NK-92 (cell line): ENCODE results near the gene CIB2.

ENCODE experiments used
- DNase-seq: peaks from one replicate; lab custom pipeline; 2025; ENCODE audit not compliant: unreplicated experiment; lab: John Stamatoyannopoulos, UW

CIB2 gene

DNA sequence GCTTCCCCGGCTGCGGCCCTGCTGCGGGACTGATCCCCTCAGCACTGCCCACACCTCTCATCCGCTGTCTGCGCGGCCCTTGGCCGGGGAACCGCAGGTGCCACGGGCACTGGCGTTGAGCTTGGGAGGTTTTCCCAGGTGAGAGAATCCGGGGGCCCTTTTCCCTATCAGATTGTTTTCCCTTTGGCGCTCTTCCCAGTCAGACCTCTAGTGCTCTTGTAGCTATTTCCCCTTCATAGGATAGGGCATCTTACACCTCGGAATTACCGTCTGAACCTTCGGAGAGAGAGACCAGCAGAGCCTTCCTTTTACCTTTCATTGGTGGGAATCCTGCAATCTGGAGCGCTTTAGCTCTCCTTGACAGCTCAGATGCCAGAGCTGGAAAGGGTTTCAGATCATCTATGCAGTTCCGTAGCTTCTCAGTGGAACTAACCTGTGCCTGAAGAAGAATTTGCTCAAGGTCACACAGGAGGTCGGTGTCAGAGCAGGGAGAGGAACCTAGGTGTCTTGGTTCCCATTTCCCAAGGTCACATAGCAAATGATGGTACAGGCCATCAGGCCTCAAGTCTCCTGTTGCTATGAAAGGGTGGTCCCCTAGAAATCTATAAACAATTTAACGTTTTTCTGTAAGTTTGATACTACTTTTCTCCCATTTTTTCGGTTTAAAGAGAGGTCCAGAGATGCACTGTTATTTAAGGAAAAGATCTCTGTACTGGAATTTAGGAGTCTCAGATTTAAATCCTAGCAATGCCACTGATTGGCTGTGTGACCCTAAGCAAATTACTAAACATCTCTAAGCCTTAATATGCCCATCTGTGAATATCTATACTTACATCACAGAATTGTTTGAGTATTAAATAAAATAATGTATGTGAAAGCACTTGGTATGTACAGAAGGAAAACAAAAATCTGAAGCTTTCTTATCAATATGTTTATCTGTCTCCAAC is 18.8 kb upstream of the CIB2 start:
- no peak for DNase-seq

DNA sequence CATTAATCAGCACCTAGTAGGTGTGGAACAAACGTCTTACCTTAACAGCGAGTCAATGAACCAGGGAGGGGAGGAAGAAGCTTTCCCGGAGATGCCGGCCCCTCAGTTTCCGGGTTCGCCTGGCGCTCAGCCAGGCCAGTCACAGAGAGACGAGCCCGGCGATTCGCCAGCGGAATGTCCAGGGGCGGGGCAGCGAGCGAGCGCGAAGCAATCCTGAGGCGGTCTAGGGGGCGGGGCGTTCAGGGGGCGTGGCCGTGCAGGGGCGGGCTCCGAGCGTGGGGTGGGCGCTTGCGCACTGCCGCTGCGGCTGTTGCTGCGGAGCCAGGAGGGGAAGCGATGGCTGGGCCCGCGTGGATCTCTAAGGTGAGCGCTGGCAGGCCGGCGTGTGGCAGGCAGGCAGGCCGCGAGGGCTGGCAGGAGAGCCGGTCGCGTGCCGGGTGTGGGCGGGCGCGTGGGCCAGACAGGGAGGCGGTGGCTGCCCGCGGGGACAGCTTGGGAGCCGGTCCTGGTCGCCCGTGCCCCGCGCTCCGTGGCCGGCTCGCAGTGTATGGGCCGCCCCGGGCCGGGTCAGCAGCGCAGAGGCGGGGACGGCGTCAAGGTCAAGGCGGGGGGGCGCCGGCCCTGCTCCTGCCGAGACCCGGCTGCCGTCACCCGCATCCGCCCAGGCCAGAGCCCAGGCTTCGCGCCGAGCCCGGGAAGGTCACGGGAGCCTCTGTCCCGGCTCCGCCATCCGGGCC is 18.0 kb upstream of the CIB2 start, which contains the start of gene IDH3A:
IDH3A (plus strand) TSS at position 295 of the 737 bp plus-strand sequence; CDS start at position 337, 42 bp downstream.
- peak; percentile 95 for DNase-seq

- no peak for DNase-seq
Measured at GRCh38 chr15:78148392-78149067, 17.3 kb upstream of the CIB2 start.

DNA sequence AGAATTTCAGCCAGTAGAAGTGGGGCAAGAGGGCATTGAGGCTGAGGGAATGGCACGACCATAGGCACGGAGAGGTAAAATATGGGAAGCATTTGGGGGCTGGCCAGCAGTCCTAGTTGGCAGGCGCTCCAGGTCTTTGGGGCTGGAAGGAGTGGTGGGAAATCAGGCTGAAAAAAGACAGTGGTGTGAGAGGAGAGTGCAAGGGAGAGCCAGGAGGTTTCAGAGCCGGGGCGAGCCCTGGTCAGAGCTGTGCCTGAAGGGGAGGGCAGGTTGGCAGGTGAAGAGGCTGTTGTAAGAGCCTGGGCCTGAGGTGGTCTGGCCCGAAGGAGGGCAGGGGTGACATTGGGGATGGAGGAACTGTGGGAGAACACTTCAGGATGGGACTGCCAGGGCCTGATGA is 16.3 kb upstream of the CIB2 start:
- DNase-seq = no peak

DNA sequence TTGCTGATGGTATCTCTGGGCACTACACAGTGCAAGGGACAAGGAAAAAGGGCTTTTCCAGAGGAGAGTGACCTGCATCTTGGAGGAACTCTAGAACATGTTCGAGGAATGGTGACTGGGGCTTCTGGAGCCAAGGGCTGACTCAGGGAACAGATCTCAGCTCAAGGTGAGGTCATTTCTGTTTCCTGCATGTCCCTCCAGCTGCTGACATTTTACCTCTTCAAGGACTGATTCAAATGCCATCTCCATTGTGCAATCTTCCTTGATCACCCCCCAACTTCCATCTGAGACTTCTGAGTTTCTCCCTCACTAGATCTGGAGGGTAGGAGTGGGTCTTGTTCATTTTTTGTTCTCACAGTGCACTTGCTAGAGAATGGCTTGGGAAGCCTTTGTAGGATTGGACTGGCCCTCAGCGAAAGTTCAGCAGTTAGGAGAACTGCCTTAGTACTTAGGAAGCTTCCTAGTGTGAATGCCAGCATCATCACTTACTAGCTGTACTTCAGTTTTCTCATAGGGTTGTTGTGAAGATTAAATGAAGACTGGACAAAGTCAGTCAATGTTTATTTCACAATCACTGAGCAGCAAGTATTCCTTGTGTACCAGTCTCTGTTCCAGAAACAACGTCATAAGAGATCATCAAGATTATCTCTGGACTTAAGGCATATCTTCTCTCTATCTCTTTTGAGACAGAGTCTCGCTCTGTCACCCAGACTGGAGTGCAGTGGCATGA is 15.3 kb upstream of the CIB2 start:
- DNase-seq = no peak

- no peak for DNase-seq
Measured at GRCh38 chr15:78142332-78142731, 11.1 kb upstream of the CIB2 start.

- DNase-seq = no peak
Measured at GRCh38 chr15:78140292-78140691, 9.0 kb upstream of the CIB2 start.

GRCh38 chr15:78139578-78139977 is 8.3 kb upstream of the CIB2 start:
- no peak for DNase-seq

GRCh38 chr15:78133801-78134200 is 2.6 kb upstream of the CIB2 start:
- DNase-seq = no peak

- DNase-seq = no peak
Measured at GRCh38 chr15:78130466-78131294, 565 bp downstream of the CIB2 start.

GRCh38 chr15:78129751-78130287 is 1.4 kb downstream of the CIB2 start:
- DNase-seq = no peak

DNA sequence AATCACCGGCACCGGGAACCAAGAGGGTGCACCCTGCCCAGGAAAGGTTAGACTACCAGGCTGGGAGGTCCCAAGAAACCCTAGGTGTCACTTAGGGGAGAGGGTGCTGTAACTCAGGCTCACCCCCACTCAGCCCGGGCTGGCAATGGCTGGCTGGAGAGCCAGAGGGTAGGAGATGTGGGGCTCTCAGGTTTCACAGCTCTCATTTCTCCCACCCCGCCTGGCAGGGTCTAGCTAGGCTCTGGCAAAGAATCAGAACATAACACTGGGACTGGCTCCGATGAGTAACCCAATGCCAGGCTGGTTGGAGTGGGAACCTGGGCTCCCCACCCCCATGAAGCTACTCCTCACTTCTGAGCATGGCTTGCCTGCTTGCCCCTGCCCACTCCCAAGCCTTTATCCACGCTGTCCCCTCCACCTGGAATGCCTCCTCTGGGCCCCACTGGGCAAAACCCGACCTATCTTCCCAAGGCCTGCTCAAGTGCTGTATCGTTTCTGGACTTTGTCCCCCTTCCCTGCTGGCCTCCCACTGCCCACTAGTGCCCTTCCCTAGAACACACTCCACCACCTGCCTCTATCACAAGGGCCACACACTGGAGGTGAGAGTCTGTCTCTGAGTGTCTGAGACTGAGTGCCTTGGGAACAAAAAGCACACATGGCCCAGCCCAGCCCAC is 2.0 kb downstream of the CIB2 start:
- no peak for DNase-seq

- DNase-seq = no peak
Measured at GRCh38 chr15:78127882-78128281, 3.4 kb downstream of the CIB2 start.

DNA sequence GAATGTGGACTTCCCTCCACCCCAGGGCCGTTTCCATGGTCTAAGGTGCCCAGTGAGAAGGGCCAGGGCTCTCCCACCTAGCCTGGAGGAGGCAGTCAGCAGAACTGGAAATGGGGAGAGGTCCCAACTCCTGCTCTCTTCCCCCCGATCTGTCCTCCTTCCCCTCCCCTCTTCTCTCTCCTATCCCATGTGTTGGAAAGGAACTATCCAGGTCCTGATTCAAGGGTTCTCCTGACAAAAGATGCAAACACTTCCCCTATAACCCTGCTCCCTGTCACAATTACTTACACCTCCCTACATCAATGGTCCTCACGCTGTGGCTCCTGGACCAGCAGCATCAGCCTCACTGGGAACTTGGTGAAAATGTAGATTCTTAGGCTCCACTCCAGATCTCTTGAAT is 6.0 kb downstream of the CIB2 start:
- no peak for DNase-seq

DNA sequence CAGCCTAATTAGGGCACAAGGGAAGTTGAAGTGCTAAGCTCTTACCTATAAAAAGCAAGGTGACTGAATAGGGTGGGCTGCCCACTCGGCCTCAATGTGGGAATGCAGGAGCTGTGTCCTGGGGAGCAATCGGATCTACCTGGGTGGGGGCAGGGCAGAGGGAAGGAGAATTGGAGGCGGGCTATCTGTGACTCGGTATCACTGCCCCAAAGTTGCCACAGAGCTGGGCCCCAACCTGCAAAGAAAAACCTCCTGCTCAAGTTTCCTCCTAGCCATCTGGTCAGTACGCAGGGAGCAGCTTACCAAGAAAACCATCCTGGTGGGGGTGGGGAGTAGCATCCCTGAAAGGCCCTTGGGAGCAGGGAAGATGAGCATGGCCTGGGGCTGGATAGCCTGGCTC is 10.7 kb downstream of the CIB2 start:
- DNase-seq = no peak

- no peak for DNase-seq
Measured at GRCh38 chr15:78112551-78112950, 18.7 kb downstream of the CIB2 start.

DNA sequence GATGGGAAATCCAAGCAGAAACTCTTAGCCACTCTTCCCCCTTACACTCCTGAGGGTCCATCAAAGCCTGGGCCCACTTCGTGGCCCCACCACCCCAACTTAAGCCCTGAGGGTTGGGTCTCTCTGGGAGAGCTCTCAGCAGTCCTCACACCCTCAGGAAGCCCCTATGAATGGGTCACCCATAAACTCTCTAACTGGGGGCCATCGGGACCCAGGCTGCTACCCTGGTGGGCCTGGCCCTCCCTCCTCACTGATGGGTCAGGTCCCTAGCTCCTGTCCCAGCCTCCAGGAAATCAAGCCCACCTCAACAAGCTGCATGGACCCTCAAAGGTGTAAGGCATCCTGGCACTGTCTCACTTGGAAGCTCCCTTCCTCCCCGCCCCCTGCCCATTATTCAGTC is 19.5 kb downstream of the CIB2 start:
- DNase-seq = no peak

- no peak for DNase-seq
Measured at GRCh38 chr15:78110916-78111475, 20.2 kb downstream of the CIB2 start.

- DNase-seq = no peak
Measured at GRCh38 chr15:78110096-78110495, 21.1 kb downstream of the CIB2 start.
